HepG2 (cell line): Measurements from ENCODE around the gene PRKCE.

ENCODE experiments used
- BHLHE40 ChIP-seq: IDR thresholded peaks from 2 replicates; pipeline ENCODE4 v1.6.1; 2011; ENCODE audit warnings: low read length, improper control_type of control experiment
- CTCF ChIP-seq: sonication (generic); formaldehyde crosslinking; IDR thresholded peaks from 2 replicates; pipeline ENCODE4 v1.5.0; 2020; ENCODE audit warnings: mild to moderate bottlenecking, missing genetic modification reagents, moderate library complexity
- NAIF1 ChIP-seq: sonication (generic); formaldehyde crosslinking; IDR thresholded peaks from 2 replicates; pipeline ENCODE4 v1.5.0; 2020; ENCODE audit warnings: mild to moderate bottlenecking, missing genetic modification reagents, borderline replicate concordance
- REST ChIP-seq, 2 experiments: IDR thresholded peaks; 2 replicates each; pipeline ENCODE4 v1.6.1; 2011 to 2012; ENCODE audit warnings: low read length in 2 of 2, borderline replicate concordance in 1 of 2, low read depth in 1 of 2, mild to moderate bottlenecking in 1 of 2, moderate library complexity in 1 of 2
- RFX5 ChIP-seq: IDR thresholded peaks from 2 replicates; pipeline ENCODE4 v1.6.1; 2011; ENCODE audit warnings: low read depth, low read length, improper control_type of control experiment
- XRCC5 ChIP-seq: fragments of 200-400 bp; formaldehyde crosslinking; optimal IDR thresholded peaks from 2 replicates; pipeline ENCODE3; 2017; ENCODE audit warnings: mild to moderate bottlenecking, low read length
- ZFY ChIP-seq: sonication (generic); formaldehyde crosslinking; IDR thresholded peaks from 2 replicates; pipeline ENCODE4 v1.4.0; 2020; ENCODE audit warnings: missing genetic modification reagents
- ZKSCAN8 ChIP-seq: IDR thresholded peaks from 2 replicates; pipeline ENCODE4 v1.6.1; 2016; ENCODE audit warnings: borderline replicate concordance, missing genetic modification reagents, missing compliant biosample characterization
- ZNF24 ChIP-seq: fragments of 450-650 bp; IDR thresholded peaks from 2 replicates; pipeline ENCODE4 v1.6.1; 2017; ENCODE audit warnings: antibody characterized with exemption, mild to moderate bottlenecking
- ZNF569 ChIP-seq: sonication (generic); formaldehyde crosslinking; IDR thresholded peaks from 2 replicates; pipeline ENCODE4 v1.5.0; 2020; ENCODE audit warnings: mild to moderate bottlenecking, missing genetic modification reagents, moderate library complexity, borderline replicate concordance
- ZNF670 ChIP-seq: sonication (generic); formaldehyde crosslinking; IDR thresholded peaks from 2 replicates; pipeline ENCODE4 v1.8.0; 2022; ENCODE audit warnings: mild to moderate bottlenecking, missing genetic modification reagents, borderline replicate concordance
- ZNF768 ChIP-seq: sonication (generic); formaldehyde crosslinking; IDR thresholded peaks from 2 replicates; pipeline ENCODE4 v1.4.0; 2020; ENCODE audit warnings: missing genetic modification reagents
- TF ChIP-seq, protein P1 (sequence below): sonication (generic); formaldehyde crosslinking; IDR thresholded peaks from 2 replicates; pipeline ENCODE4 v1.5.0; 2020; ENCODE audit warnings: missing genetic modification reagents
- TF ChIP-seq, protein P2 (sequence below): sonication (generic); formaldehyde crosslinking; IDR thresholded peaks from 2 replicates; pipeline ENCODE4 v1.4.0; 2020; ENCODE audit warnings: mild to moderate bottlenecking, missing genetic modification reagents

DNA sequence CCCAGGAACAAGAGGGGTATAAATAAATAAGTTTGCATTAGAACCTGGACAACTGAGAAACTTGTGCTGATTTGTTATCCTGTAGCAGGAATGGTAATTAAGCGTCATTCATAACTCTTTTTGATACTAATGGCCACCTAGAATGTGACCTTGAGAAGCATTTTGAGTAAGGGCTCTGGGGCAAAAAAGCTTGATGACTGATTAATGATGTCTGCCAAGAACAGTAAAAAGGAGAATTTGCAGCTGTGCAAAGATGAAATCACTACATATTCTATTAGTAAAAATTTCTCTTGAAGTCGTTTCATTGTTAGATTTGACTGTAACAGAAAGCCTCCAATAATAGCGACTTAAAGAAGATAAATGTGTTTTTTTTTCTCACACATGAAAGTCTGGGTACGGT is 157.7 kb downstream of the PRKCE start:
- TF ChIP-seq ZFY (CRISPR knock-in tag) (no peak), BHLHE40 (no peak), CTCF (CRISPR knock-in tag) (no peak), RFX5 (no peak), XRCC5 (no peak), ZNF670 (CRISPR knock-in tag) (no peak), NAIF1 (CRISPR knock-in tag) (no peak), ZNF768 (no peak), ZKSCAN8 (CRISPR knock-in tag) (no peak), ZNF569 (CRISPR knock-in tag) (no peak), REST (IDR thresholded peaks at IDR 0.05; ENCODE audit: borderline replicate concordance in 1 of 2, low read depth in 1 of 2, low read length in 2 of 2) (no peak), ZNF24 (no peak)
- TF ChIP-seq, protein P1, sequence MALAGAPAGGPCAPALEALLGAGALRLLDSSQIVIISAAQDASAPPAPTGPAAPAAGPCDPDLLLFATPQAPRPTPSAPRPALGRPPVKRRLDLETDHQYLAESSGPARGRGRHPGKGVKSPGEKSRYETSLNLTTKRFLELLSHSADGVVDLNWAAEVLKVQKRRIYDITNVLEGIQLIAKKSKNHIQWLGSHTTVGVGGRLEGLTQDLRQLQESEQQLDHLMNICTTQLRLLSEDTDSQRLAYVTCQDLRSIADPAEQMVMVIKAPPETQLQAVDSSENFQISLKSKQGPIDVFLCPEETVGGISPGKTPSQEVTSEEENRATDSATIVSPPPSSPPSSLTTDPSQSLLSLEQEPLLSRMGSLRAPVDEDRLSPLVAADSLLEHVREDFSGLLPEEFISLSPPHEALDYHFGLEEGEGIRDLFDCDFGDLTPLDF (CRISPR knock-in tag), result no peak
- TF ChIP-seq, protein P2, sequence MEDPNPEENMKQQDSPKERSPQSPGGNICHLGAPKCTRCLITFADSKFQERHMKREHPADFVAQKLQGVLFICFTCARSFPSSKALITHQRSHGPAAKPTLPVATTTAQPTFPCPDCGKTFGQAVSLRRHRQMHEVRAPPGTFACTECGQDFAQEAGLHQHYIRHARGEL (CRISPR knock-in tag), result no peak
